A549 (cell line): ENCODE measurements around the gene KIFAP3.

ENCODE experiments used
- CEBPB ChIP-seq, 2 experiments: fragments of >200 bp in 1 of 2; sonication (Bioruptor Twin) in 1 of 2; formaldehyde crosslinking in 1 of 2; IDR thresholded peaks; 2 replicates each; pipeline ENCODE4 v1.6.1; 2012 to 2016
- CTCF ChIP-seq: fragments of >200 bp; sonication (Bioruptor Twin); formaldehyde crosslinking; IDR thresholded peaks from 3 replicates; pipeline ENCODE4 v1.5.1; 2016
- HOXB5 ChIP-seq: fragments of 250-450 bp; sonication (Bioruptor Pico); IDR thresholded peaks from 2 replicates; pipeline ENCODE4 v1.5.0; 2020; ENCODE audit warnings: mild to moderate bottlenecking, moderate library complexity
- NFE2L2 ChIP-seq: fragments of 150-350 bp; conservative IDR thresholded peaks from 2 replicates; pipeline ENCODE4 v1.6.1; 2014; ENCODE audit warnings: low read length
- RFX5 ChIP-seq: fragments of 450-650 bp; IDR thresholded peaks from 2 replicates; pipeline ENCODE4 v1.7.1; 2014; ENCODE audit warnings: antibody characterized with exemption, mild to moderate bottlenecking, moderate library complexity

GRCh38 chr1:169970114-169970513 lies 104.4 kb downstream of the KIFAP3 start:
- TF ChIP-seq CTCF = no peak
- TF ChIP-seq CEBPB (IDR thresholded peaks at IDR 0.05) = no peak
- no peak for TF ChIP-seq RFX5
- no peak for TF ChIP-seq HOXB5 (CRISPR knock-in tag)
- TF ChIP-seq NFE2L2 = no peak
